IPS-15b (cell line): ENCODE results near the gene IFITM5.
A peak's percentile ranks its signal among the peaks of the same experiment; 100 is the strongest.
"Not testable (repeated sequence)": the region's sequence is repeated elsewhere in the genome, so short reads cannot be mapped to it uniquely, and the experiment has no call there.

Experiments
- H3K27me3 ChIP-seq: one replicate; pipeline ENCODE4 v1.6.1; 2013; ENCODE audit warnings: low read length; ENCODE audit not compliant: control insufficient read depth, insufficient read depth
- H3K36me3 ChIP-seq: one replicate; pipeline ENCODE4 v1.6.1; 2013; ENCODE audit warnings: low read length; ENCODE audit not compliant: control insufficient read depth, insufficient read depth
- H3K4me1 ChIP-seq: one replicate; pipeline ENCODE4 v1.6.1; 2013; ENCODE audit warnings: mild to moderate bottlenecking, low read length; ENCODE audit not compliant: control insufficient read depth, insufficient read depth
- H3K4me3 ChIP-seq: one replicate; pipeline ENCODE4 v1.5.1; 2013; ENCODE audit warnings: low read depth, low read length
- H3K9ac ChIP-seq: one replicate; pipeline ENCODE4 v1.6.1; 2013; ENCODE audit warnings: low read depth, mild to moderate bottlenecking, low read length
- H3K9me3 ChIP-seq: one replicate; pipeline ENCODE4 v1.6.1; 2013; ENCODE audit warnings: mild to moderate bottlenecking, low read length; ENCODE audit not compliant: control insufficient read depth, insufficient read depth

The IFITM5 gene

DNA sequence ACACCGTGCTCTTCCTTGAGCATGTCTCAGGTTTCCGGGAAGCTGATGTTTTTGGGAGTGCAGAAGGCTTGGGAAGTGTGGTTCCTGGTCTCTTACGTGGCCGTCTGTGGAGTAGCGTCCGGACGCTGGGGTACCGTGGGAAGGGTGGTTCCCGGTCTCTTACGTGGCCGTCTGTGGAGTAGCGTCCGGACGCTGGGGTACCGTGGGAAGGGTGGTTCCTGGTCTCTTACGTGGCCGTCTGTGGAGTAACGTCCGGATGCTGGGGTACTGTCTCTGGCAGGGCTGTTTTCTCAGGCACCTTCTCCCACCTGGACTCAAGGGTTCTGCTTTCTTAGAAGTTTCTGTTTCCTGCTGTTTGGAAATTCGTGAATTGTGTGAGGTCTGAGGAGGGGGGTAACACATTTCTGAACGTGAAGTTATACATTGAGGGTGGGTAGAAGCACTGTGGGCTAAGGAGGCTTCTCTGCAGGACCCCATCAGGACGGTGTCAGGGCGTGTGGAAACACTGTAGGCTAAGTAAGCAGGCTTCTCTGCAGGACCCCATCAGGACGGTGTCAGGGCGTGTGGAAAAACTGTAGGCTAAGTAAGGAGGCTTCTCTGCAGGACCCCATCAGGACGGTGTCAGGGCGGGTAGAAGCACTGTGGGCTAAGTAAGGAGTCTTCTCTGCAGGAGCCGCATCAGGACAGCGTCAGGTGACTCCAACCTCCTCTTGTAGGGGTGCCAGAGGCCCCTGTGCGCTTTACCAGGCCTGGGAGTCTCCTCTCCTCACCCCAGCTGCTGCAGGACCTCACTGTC is 26.7 kb upstream of the IFITM5 start:
- no peak overlapping the region for H3K9ac ChIP-seq
- H3K27me3 ChIP-seq: no peaks in the 10 kb centered on the region
- H3K36me3 ChIP-seq: no peaks in the 10 kb centered on the region
- peaks cover 4% of the 10 kb centered on the region for H3K4me1 ChIP-seq
- no peaks in the 10 kb centered on the region for H3K9me3 ChIP-seq
- no peak overlapping the region for H3K4me3 ChIP-seq

DNA sequence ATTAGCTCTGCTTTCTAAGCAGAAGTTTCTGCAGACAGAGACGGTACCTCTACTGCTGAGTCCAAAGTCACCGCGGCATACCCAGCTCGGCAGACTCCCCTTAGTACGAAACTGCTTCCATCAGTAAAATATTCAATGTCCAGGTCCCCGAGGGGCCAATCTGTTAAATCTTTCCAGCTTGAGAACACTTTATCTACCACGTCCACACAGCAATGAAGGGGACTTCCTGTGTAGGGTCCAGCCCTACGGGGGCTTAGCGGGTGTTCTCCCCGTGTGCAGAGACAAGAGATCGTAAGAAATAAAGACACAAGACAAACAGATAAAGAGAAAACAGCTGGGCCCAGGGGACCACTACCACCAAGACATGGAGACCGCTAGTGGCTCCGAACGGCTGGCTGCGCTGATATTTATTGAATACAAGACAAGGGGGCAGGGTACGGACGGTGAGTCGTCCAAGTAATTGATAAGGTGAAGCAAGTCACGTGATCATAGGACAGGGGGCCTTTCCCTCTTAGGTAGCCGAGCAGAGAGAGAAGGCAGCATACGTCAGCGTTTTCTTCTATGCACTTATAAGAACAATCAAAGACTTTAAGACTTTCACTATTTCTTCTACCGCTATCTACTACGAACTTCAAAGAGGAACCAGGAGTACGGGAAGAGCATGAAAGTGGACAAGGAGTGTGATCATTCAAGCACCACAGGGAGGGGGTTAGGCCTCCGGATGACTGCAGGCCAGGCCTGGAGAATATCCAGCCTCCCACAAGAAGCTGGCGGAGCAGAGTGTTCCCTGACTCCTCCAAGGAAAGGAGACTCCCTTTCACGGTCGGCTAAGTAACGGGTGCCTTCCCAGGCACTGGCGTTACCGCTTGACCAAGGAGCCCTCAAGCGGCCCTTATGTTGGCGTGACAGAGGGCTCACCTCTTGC is 25.5 kb upstream of the IFITM5 start:
- not testable (repeated sequence) for H3K4me3 ChIP-seq, H3K27me3 ChIP-seq, H3K9ac ChIP-seq, H3K9me3 ChIP-seq, H3K36me3 ChIP-seq, H3K4me1 ChIP-seq

GRCh38 chr11:324156-324555 is 24.8 kb upstream of the IFITM5 start:
- H3K4me3 ChIP-seq: no peak overlapping the region
- no peak overlapping the region for H3K9ac ChIP-seq
- H3K9me3 ChIP-seq: no peaks in the 10 kb centered on the region
- peaks cover 4% of the 10 kb centered on the region for H3K4me1 ChIP-seq
- H3K27me3 ChIP-seq: no peaks in the 10 kb centered on the region
- no peaks in the 10 kb centered on the region for H3K36me3 ChIP-seq

DNA sequence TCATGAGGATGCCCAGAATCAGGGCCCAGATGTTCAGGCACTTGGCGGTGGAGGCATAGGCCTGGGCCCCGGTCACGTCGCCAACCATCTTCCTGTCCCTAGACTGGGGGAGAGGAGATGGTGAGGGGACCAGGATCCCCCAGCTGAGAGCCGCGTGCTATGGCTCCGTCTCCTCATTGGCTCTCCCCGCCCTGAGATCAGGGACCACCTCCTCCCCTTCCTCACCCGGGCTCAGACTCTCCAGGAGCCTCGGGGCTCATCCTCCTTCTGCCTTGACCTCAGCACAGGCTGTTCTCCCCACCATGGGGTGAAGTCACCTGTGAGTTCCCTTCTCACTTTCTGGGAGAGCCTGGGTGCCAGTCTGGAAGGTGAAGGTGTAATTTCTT is 20.6 kb upstream of the IFITM5 start:
- H3K9me3 ChIP-seq, H3K27me3 ChIP-seq, H3K9ac ChIP-seq, H3K4me1 ChIP-seq: not testable (repeated sequence)
- Histone ChIP-seq H3K4me3 (peak overlapping the region; percentile 37), H3K36me3 (peaks cover 14% of the 10 kb centered on the region)

GRCh38 chr11:319121-319887 is 20.0 kb upstream of the IFITM5 start:
- Histone ChIP-seq H3K36me3 (peaks cover 14% of the 10 kb centered on the region), H3K4me3 (peak overlapping the region; percentile 37)
- not testable (repeated sequence) for H3K4me1 ChIP-seq, H3K27me3 ChIP-seq, H3K9ac ChIP-seq, H3K9me3 ChIP-seq

DNA sequence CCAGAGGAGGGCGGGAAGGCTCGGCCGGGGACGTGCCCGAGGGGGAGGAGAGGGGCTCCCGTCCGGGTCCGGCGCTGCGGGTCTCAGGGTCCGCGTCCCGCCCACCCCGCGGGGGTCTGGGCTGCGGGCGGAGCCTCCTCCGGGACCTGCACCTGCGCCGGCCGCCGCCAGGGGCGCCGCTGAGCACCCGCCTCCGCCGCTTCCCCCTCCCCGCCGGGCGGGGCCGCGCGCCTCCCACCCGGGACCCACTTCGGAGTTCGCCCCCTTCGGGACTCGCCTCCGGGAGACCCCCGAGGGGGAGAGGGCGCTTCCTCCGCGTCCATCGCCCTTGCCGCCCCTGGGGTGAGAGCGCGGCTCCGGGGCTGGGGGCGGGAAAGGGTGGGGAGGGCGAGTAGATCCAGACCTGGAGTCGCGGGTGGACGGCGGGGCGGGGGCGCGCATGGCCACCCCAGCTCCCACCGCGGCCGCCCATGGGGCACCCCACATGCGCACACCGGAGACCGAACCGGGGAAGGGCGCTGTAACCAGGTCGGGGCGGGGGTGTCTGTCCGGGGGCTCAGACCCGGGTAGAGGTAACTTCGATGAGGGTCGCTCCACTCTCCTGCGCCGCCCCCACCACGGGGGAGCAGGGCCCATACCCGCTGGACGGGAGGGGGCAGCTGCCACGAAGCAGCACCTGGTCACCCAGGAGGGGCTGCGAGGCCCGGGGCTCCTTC is 19.2 kb upstream of the IFITM5 start:
- H3K9me3 ChIP-seq, H3K4me3 ChIP-seq, H3K4me1 ChIP-seq, H3K27me3 ChIP-seq, H3K9ac ChIP-seq: not testable (repeated sequence)
- peaks cover 14% of the 10 kb centered on the region for H3K36me3 ChIP-seq

DNA sequence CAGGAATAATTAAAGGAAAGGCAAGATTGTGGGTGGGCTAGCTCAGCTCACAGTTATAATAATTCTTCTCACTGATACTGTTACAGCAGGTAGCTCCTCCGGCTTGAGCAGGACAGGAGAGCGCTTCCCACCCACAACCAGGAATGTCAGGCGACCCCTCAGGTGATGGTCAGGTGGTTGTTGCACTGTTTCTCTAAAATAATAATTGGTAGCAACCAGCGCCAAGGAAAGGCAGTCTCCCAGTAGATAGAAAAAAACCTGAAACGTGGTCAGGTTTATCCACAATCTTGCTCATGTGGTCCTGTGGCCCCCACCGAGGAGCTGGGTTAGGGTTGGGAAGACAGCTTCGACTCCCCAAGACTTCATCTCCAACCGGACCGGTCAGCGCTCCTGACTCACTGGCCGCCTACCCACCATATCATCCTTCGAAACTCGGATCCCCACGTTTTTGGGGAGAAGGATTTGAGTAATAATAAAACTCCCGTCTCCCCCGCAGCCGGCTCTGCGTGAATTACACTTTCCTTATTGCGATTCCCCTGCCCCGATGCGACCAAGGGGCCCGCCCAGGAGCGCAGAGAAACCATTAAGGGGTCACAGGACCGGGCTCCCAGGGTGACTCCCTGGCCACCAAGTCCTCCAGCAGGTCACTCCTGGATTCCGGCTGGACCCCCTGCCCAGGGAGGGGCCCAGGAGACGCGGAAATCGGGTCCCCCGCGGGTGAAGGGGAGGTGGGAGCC is 18.5 kb upstream of the IFITM5 start:
- Histone ChIP-seq H3K4me3 (peak overlapping the region; percentile 96), H3K36me3 (peaks cover 14% of the 10 kb centered on the region), H3K9ac (peak overlapping the region; percentile 14)
- H3K4me1 ChIP-seq, H3K27me3 ChIP-seq, H3K9me3 ChIP-seq: not testable (repeated sequence)

- Histone ChIP-seq H3K9me3 (no peaks in the 10 kb centered on the region), H3K9ac (no peak overlapping the region), H3K4me1 (peaks cover 16% of the 10 kb centered on the region), H3K27me3 (no peaks in the 10 kb centered on the region), H3K4me3 (peak overlapping the region; percentile 96), H3K36me3 (peaks cover 14% of the 10 kb centered on the region)
These were observed 17.6 kb upstream of the IFITM5 start for GRCh38 chr11:316891-317301.

DNA sequence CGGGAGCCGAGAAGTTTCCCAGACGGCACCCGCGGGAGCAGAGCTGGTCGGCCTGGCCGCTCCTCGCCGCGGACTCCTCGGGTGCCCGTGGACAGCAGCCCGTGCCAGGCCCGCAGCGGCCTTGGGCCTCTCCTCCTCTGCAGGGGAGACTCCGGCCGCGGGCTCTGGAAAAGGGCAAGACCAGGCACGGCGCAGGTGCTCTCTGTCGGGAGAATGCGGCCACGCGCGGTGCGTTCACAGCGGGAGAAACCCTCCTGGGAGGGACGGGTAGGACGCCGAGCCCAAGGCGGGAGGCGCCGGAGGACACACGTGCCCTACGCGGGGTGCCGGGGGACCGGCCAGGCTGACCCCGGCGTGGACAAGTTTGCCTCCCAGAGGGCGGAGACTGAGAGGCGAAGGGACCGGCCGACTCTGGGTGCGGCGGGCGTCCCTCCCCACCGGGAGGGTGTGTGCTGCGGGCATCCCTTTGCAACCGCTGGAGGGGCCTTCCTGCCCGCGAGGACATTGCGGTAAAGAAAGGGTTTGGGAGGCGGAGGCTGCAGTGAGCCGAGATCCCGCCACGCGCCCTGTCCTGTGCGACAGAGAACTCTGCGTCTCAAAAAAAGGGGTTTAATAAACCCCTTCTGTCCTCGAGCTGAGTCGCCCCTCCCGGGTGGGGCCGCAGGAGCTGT is 16.8 kb upstream of the IFITM5 start:
- no peaks in the 10 kb centered on the region for H3K9me3 ChIP-seq
- peak overlapping the region; percentile 96 for H3K4me3 ChIP-seq
- peaks cover 14% of the 10 kb centered on the region for H3K36me3 ChIP-seq
- no peaks in the 10 kb centered on the region for H3K27me3 ChIP-seq
- H3K4me1 ChIP-seq: peaks cover 18% of the 10 kb centered on the region
- peak overlapping the region; percentile 85 for H3K9ac ChIP-seq

GRCh38 chr11:315516-315994 is 16.2 kb upstream of the IFITM5 start:
- Histone ChIP-seq H3K4me3 (peak overlapping the region; percentile 96), H3K9me3 (no peaks in the 10 kb centered on the region), H3K36me3 (peaks cover 14% of the 10 kb centered on the region), H3K27me3 (no peaks in the 10 kb centered on the region), H3K9ac (peak overlapping the region; percentile 85), H3K4me1 (peaks cover 18% of the 10 kb centered on the region)
